Common myeloid progenitor, CD34-positive (primary cell): ENCODE measurements around the gene SERINC2.

ENCODE experiments used
- CTCF ChIA-PET: fragments of 350-600 bp; sonication (Branson Sonifier 250); formaldehyde crosslinking; loops from one replicate; lab custom pipeline; 2021; ENCODE audit warnings: antibody characterized with exemption; lab: Charles Lee
- POLR2A ChIA-PET: fragments of 350-600 bp; sonication (Branson Sonifier 250); formaldehyde crosslinking; loops from one replicate; lab custom pipeline; 2021; ENCODE audit warnings: antibody characterized with exemption; lab: Charles Lee
- DNase-seq, 3 donors: peaks; one replicate each; pipeline versions ENCODE4 v3.0.0 to v3.0.0-alpha.2; 2013
- H3K27ac ChIP-seq, 2 experiments: 1 replicate in 1 of 2; 2 replicates in 1 of 2; pipeline ENCODE4 v1.7.0; 2013; ENCODE audit warnings: inconsistent platforms in 2 of 2, low read length in 2 of 2, mild to moderate bottlenecking in 2 of 2, low read depth in 1 of 2, moderate library complexity in 1 of 2; ENCODE audit not compliant: severe bottlenecking in 2 of 2, insufficient read depth in 1 of 2, poor library complexity in 1 of 2
- H3K27me3 ChIP-seq, 5 experiments: replicated peaks in 2 of 5; 1 replicate in 3 of 5; 2 replicates in 2 of 5; pipeline versions ENCODE4 v1.6.1 to v1.7.0; 2013; ENCODE audit warnings: low read length in 4 of 5, mild to moderate bottlenecking in 2 of 5, moderate library complexity in 2 of 5, inconsistent platforms in 1 of 5; ENCODE audit not compliant: insufficient read depth in 5 of 5, control insufficient read depth in 4 of 5
- H3K36me3 ChIP-seq, 4 experiments: 1 replicate in 2 of 4; 2 replicates in 2 of 4; pipeline versions ENCODE4 v1.6.1 to v1.7.0; 2013; ENCODE audit warnings: low read length in 3 of 4, control low read depth in 1 of 4, mild to moderate bottlenecking in 1 of 4; ENCODE audit not compliant: control insufficient read depth in 4 of 4, insufficient read depth in 4 of 4
- H3K4me1 ChIP-seq, 4 experiments: 1 replicate in 3 of 4; 2 replicates in 1 of 4; pipeline versions ENCODE4 v1.6.1 to v1.7.1; 2013; ENCODE audit warnings: low read length in 3 of 4, mild to moderate bottlenecking in 3 of 4, control low read depth in 1 of 4, inconsistent platforms in 1 of 4, moderate library complexity in 1 of 4; ENCODE audit not compliant: control insufficient read depth in 4 of 4, insufficient read depth in 4 of 4; ENCODE audit errors: control extremely low read depth in 1 of 4
- H3K4me3 ChIP-seq, 7 experiments: 1 replicate in 4 of 7; 2 replicates in 3 of 7; pipeline versions ENCODE4 v1.5.1 to v1.7.0; 2013; ENCODE audit warnings: mild to moderate bottlenecking in 7 of 7, low read length in 6 of 7, moderate library complexity in 6 of 7, inconsistent platforms in 2 of 7, low read depth in 2 of 7, control low read depth in 1 of 7; ENCODE audit not compliant: insufficient read depth in 4 of 7, control insufficient read depth in 1 of 7; ENCODE audit errors: extremely low read depth in 1 of 7
- H3K9me3 ChIP-seq, 5 experiments: 1 replicate in 4 of 5; 2 replicates in 1 of 5; pipeline versions ENCODE4 v1.6.1 to v1.7.1; 2013; ENCODE audit warnings: low read length in 4 of 5, mild to moderate bottlenecking in 2 of 5, inconsistent platforms in 1 of 5, low read depth in 1 of 5, moderate library complexity in 1 of 5; ENCODE audit not compliant: control insufficient read depth in 4 of 5, insufficient read depth in 2 of 5; ENCODE audit errors: control extremely low read depth in 1 of 5
- WGBS: methylation state at CpG from one replicate; pipeline ENCODE4 v1.1.5; 2013; ENCODE audit not compliant: insufficient coverage; 5-methylcytosine and 5-hydroxymethylcytosine counted together

Gene SERINC2

DNA sequence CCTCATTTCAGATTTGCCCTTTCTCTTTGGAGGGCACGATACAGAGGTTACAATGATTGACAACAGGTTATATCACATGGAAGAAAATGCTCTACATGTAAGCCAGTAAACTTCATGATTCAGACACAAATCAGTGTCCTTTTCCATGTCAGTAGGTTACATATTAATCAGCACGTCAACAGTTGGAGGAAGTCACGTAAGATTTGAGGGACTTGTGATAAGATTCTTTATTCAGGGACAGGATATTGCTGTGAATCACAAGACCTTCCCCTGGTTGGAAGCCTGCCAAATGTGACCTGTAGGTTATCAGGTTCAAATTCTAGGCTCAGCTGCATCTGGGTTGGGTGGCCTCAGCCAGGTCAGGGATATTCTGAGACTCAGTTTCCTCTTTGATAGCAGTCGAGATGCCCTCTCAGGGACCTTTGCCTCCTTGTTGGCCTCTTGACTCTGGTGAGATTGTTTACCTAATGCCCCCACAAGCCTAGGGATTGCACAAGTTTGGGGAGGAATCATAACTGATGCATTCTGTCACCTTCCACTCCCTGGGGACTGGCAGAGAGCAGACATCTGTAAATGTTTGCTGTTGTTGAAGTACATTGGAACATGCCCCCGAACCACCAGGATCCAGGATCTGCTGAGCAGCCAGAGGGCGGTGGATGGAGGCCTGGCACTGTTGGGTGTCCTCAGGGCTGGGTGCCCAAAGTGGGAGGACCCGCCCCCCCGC is 31.9 kb downstream of the SERINC2 start:
- CTCF ChIA-PET = no interaction called here
- Histone ChIP-seq H3K27ac (no peak overlapping the region), H3K36me3 (no peaks in the 10 kb centered on the region), H3K9me3 (peaks cover 0 to 11% (median 5%) of the 10 kb centered on the region in 5 experiments), H3K4me1 (peaks cover 0 to 8% (median 5%) of the 10 kb centered on the region in 4 experiments), H3K4me3 (no peak overlapping the region), H3K27me3 (no peaks in the 10 kb centered on the region)
- DNase-seq = peak in 2 of 3 donors; percentile 36 to 46
- POLR2A ChIA-PET = no interaction called here
- 66% methylated on average over 7 of the region's 8 CpGs for WGBS

DNA sequence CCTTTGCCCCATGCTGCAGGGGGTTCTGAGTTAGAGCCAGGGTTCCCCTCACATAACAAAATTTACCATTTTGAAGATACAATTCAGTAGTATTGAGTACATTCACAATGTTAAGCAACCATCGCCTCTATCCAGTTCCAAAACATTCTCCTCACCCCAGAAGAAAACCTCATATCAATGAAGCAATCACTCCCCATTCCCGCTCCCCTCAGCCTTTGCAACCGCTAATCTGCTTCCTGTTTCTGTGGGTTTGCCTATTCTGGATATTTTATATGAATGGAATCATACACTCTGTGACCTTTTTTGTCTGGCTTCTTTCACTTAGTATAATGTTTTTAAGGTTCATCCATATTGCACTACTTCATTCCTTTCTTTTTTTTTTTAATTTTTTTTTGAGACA is 32.9 kb downstream of the SERINC2 start:
- 60% methylated on average over 1 of the region's 3 CpGs for WGBS
- CTCF ChIA-PET = no interaction called here
- H3K4me1 ChIP-seq = peaks cover 0 to 8% (median 5%) of the 10 kb centered on the region in 4 experiments
- DNase-seq = peak in 2 of 3 donors; percentile 20 to 38
- H3K27me3 ChIP-seq = no peaks in the 10 kb centered on the region
- POLR2A ChIA-PET = no interaction called here
- no peak overlapping the region for H3K4me3 ChIP-seq
- H3K27ac ChIP-seq = no peak overlapping the region
- peaks cover 0 to 14% (median 5%) of the 10 kb centered on the region in 5 experiments for H3K9me3 ChIP-seq
- no peaks in the 10 kb centered on the region for H3K36me3 ChIP-seq

DNA sequence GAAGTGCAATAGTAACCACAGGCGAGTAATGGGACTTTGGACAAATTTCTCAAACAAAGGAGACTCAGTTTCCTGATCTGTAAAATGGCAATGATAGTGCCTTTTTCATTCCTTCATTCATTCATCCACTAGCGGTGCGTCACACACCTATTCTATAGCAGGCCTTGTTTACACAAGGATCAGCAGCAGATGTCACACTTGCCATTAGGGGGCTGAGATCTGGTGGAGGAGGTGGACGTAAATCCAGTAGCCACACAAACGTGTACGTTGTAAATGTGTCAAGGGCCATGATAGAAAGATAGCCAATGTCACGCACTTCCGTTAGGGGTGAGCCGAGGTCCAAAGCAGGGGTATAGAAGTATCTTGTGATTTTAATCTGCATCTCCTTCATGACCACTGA is 34.2 kb downstream of the SERINC2 start:
- 78% methylated on average over 6 of the region's 9 CpGs for WGBS
- H3K9me3 ChIP-seq = peaks cover 0 to 14% (median 5%) of the 10 kb centered on the region in 5 experiments
- no peak overlapping the region for H3K27ac ChIP-seq
- DNase-seq = no peak
- no peak overlapping the region for H3K4me3 ChIP-seq
- CTCF ChIA-PET = no interaction called here
- peaks cover 0 to 8% (median 5%) of the 10 kb centered on the region in 4 experiments for H3K4me1 ChIP-seq
- H3K36me3 ChIP-seq = no peaks in the 10 kb centered on the region
- POLR2A ChIA-PET = no interaction called here
- H3K27me3 ChIP-seq = no peaks in the 10 kb centered on the region

DNA sequence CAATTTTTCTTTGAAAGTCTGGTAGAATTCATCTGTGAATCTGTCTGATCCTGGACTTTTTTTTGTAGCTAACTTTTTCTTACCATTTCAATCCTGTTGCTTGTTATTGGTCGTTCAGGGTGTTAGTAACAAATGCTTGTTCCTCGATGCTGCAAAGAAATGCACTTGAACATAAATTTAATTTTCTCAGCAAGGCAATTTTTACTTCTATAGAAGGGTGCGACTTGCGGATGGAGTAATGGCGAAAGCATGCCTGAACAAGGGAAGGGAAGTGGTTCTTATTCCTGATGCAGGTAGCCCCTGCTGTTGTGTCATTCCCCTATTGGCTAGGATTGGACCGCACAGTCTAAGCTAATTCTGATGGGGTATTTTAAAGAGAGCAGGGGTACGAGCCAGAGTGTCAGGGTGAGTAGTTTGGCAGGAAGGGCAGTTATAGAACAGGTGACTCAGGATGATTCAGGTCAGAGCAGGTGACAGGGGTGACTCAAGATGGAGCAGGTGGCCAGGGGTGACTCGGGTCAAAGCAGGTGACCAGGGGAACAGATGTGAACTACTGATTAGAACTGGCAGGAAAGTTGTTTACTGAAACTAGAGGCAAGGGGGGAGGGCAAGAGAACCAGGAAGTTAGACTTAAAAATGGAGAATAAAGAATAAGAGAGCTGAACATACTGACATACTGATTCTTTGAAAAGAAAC is 40.5 kb downstream of the SERINC2 start:
- CTCF ChIA-PET = interaction anchor here (1.0 kb wide), 1 partner anchor 9 kb away, joined by 3 read pairs; no protein-coding TSS in a partner anchor
- POLR2A ChIA-PET = no interaction called here

DNA sequence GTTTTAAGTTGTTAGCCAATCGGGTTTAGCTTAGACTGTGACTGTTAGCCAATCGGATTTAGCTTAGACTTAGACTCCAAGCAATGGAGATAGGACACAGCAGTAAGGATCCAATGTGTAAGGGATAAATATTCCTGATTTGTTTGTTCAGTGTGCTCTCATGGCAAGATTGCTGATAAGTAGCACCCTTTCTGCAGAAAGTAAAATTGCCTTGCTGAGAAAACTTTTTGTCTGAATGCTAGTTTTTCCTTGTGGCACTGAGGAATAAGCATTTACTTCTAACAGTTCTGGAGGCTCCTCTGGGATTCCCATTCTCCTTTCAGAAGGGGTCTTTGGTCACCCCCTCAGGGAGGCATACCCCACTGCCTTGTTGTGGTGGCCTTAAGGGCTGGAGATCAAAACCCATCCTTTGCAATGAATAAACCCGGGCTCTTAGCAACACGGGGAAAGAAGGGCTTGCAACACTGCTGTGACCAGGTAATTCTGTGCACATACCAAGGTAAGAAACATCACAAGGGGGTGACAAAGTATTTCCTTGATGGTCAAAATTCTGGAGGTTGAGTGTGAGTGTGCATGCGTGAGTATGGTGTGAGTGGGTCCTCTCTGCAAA is 45.4 kb downstream of the SERINC2 start:
- Histone ChIP-seq H3K27me3 (no peaks in the 10 kb centered on the region), H3K4me1 (no peaks in the 10 kb centered on the region), H3K27ac (no peak overlapping the region), H3K9me3 (peaks cover 0 to 66% (median 38%) of the 10 kb centered on the region in 5 experiments), H3K36me3 (no peaks in the 10 kb centered on the region), H3K4me3 (no peak overlapping the region)
- ChIA-PET POLR2A (no interaction called here), CTCF (no interaction called here)
- 96% methylated on average over 5 of the region's 5 CpGs for WGBS
- DNase-seq = no peak

More for the DNA sequence above, 40.5 kb downstream of the SERINC2 start:
- no peaks in the 10 kb centered on the region for H3K4me1 ChIP-seq
- DNase-seq = no peak
- WGBS = 81% methylated on average over 6 of the region's 8 CpGs
- H3K36me3 ChIP-seq = no peaks in the 10 kb centered on the region
- no peak overlapping the region for H3K27ac ChIP-seq
- no peak overlapping the region for H3K4me3 ChIP-seq
- no peaks in the 10 kb centered on the region for H3K27me3 ChIP-seq
- H3K9me3 ChIP-seq = peaks cover 0 to 49% (median 28%) of the 10 kb centered on the region in 5 experiments

DNA sequence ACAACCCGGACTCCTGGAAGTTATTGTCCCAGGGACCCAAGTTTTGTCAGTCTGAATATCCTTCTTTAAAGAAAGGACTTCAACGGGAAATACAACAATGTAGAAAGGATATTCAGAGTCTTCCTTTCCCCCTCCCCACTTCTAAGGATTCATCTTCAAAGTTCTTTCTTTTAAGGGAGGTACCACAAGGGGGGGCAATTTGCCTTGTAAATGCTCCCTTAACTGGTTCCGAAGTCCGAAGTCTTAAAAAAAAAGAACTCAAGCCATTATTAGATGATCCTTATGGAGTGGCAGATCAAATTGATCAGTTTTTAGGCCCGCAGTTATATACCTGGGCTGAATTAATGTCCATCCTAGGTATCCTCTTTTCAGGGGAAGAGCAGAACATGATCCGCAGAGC is 47.0 kb downstream of the SERINC2 start:
- WGBS = 59% methylated on average over 5 of the region's 6 CpGs
- POLR2A ChIA-PET = no interaction called here
- Histone ChIP-seq H3K27me3 (no peaks in the 10 kb centered on the region), H3K4me3 (no peak overlapping the region), H3K9me3 (peaks cover 2 to 50% (median 30%) of the 10 kb centered on the region in 5 experiments), H3K27ac (no peak overlapping the region), H3K4me1 (no peaks in the 10 kb centered on the region), H3K36me3 (no peaks in the 10 kb centered on the region)
- CTCF ChIA-PET = interaction anchor here (2.6 kb wide), 1 partner anchor 38 kb away, joined by 7 read pairs; no protein-coding TSS in a partner anchor
- no peak for DNase-seq
